GM12878 (cell line): ENCODE results near the gene DCAF11. TPM values are rescaled to one million over a fixed set of nuclear protein-coding genes. Genes with fewer than 3 reads are reported as not detected.

Source experiments
- ATAC-seq: fragments of 200-7000 bp; cut with Tn5 transposase; 3 replicates; pipeline ENCODE4 v1.9.1; 2020; ENCODE audit warnings: mild to moderate bottlenecking, moderate library complexity
- BruUV-seq: library from RNA; stranded (reverse); fragments of 400-500 nt; replicated peaks from 2 replicates; lab custom pipeline; 2021; lab: Mats Ljungman, UMichigan
- CTCF ChIA-PET: fragments of 300-600 bp; sonication (Branson Sonifier 250); formaldehyde crosslinking; extraction: SDS; loops from one replicate; lab custom pipeline; 2021; ENCODE audit warnings: inconsistent platforms; lab: Yijun Ruan, JAX
- POLR2A ChIA-PET: fragments of 350-600 bp; formaldehyde crosslinking; extraction: SDS; loops from one replicate; lab custom pipeline; 2021; ENCODE audit warnings: inconsistent platforms; lab: Charles Lee
- RAD21 ChIA-PET: fragments of 300-600 bp; sonication (Branson Sonifier 250); formaldehyde crosslinking; loops from one replicate; lab custom pipeline; 2023; ENCODE audit warnings: antibody characterized with exemption; ENCODE audit not compliant: unreplicated experiment; lab: Charles Lee
- SMC1A ChIA-PET: fragments of 300-600 bp; sonication (Branson Sonifier 250); formaldehyde crosslinking; loops from one replicate; lab custom pipeline; 2023; ENCODE audit not compliant: unreplicated experiment, uncharacterized antibody; lab: Charles Lee
- DNase-seq: peaks from one replicate; pipeline ENCODE4 v3.0.0-alpha.2; 2011; ENCODE audit warnings: low read depth, low spot score
- FAIRE-seq: peaks from 3 replicates; lab custom pipeline; 2011; peaks lifted over from hg19 to GRCh38; lab: Jason Lieb, UNC
- H2AFZ ChIP-seq: 2 replicates; pipeline ENCODE4 v1.6.0; 2011; ENCODE audit warnings: low read depth, low read length, control low read depth; ENCODE audit not compliant: control insufficient read depth
- H3K27ac ChIP-seq: 2 replicates; pipeline ENCODE4 v1.5.1; 2011; ENCODE audit warnings: control low read depth; ENCODE audit not compliant: control insufficient read depth, insufficient read depth
- H3K27me3 ChIP-seq, 2 experiments: replicated peaks in 1 of 2; 2 replicates each; pipeline versions ENCODE4 v1.6.0 to v1.6.1; 2011; ENCODE audit warnings: low read length in 1 of 2; ENCODE audit not compliant: control insufficient read depth in 2 of 2, insufficient read depth in 2 of 2
- H3K36me3 ChIP-seq, 2 experiments: 2 replicates each; pipeline ENCODE4 v1.5.1; 2011; ENCODE audit warnings: low read length in 1 of 2; ENCODE audit not compliant: control insufficient read depth in 2 of 2, insufficient read depth in 2 of 2
- H3K4me1 ChIP-seq: 2 replicates; pipeline ENCODE4 v1.6.1; 2011; ENCODE audit warnings: mild to moderate bottlenecking, low read length, moderate library complexity, mixed read lengths; ENCODE audit not compliant: control insufficient read depth, insufficient read depth
- H3K4me2 ChIP-seq: 2 replicates; pipeline ENCODE4 v1.6.0; 2011; ENCODE audit warnings: control low read depth; ENCODE audit not compliant: control insufficient read depth, insufficient read depth
- H3K4me3 ChIP-seq: fragments of 200-600 bp; sonication (generic); 2 replicates; pipeline ENCODE4 v1.5.1; 2016
- H3K79me2 ChIP-seq: 2 replicates; pipeline ENCODE4 v1.6.0; 2011; ENCODE audit warnings: low read length; ENCODE audit not compliant: control insufficient read depth, insufficient read depth
- H3K9ac ChIP-seq: 2 replicates; pipeline ENCODE4 v1.8.0; 2011; ENCODE audit warnings: low read length, control low read depth, mixed read lengths; ENCODE audit not compliant: control insufficient read depth, insufficient read depth
- H3K9me3 ChIP-seq: replicated peaks from 3 replicates; pipeline ENCODE4 v1.5.1; 2011; ENCODE audit warnings: mild to moderate bottlenecking, low read length; ENCODE audit not compliant: control insufficient read depth, insufficient read depth
- H4K20me1 ChIP-seq: 2 replicates; pipeline ENCODE4 v1.6.0; 2011; ENCODE audit not compliant: control insufficient read depth, insufficient read depth
- ASH2L ChIP-seq: fragments of 300-600, 200-600 bp; sonication (generic); IDR thresholded peaks from 2 replicates; pipeline ENCODE4 v1.6.1; 2017; ENCODE audit warnings: low read depth, mild to moderate bottlenecking, borderline replicate concordance
- BHLHE40 ChIP-seq, 2 experiments: fragments of 450-650 bp in 1 of 2; IDR thresholded peaks; 2 replicates each; pipeline ENCODE4 v1.6.1; 2011 to 2017; ENCODE audit warnings: low read depth in 2 of 2, borderline replicate concordance in 1 of 2, improper control_type of control experiment in 1 of 2, low read length in 1 of 2, mild to moderate bottlenecking in 1 of 2
- BRCA1 ChIP-seq: IDR thresholded peaks from 2 replicates; pipeline ENCODE4 v1.6.1; 2011; ENCODE audit warnings: low read depth, low read length, improper control_type of control experiment
- CHD1 ChIP-seq: IDR thresholded peaks from 2 replicates; pipeline ENCODE4 v1.6.1; 2012; ENCODE audit warnings: low read depth, low read length, improper control_type of control experiment
- CREB1 ChIP-seq: IDR thresholded peaks from 2 replicates; pipeline ENCODE4 v1.6.1; 2012; ENCODE audit warnings: low read depth, mild to moderate bottlenecking, inconsistent platforms
- EGR1 ChIP-seq, 2 experiments: IDR thresholded peaks; 1 replicate in 1 of 2; 2 replicates in 1 of 2; pipeline ENCODE4 v1.6.1; 2011 to 2012; ENCODE audit warnings: low read depth in 2 of 2, low read length in 2 of 2, borderline replicate concordance in 1 of 2, mild to moderate bottlenecking in 1 of 2, moderate library complexity in 1 of 2
- HCFC1 ChIP-seq: fragments of 150-350 bp; IDR thresholded peaks from 2 replicates; pipeline ENCODE4 v1.6.1; 2014; ENCODE audit warnings: low read length
- IRF4 ChIP-seq: IDR thresholded peaks from 2 replicates; pipeline ENCODE4 v1.6.1; 2011; ENCODE audit warnings: low read depth, low read length
- KDM1A ChIP-seq: fragments of 200-600 bp; sonication (generic); IDR thresholded peaks from 2 replicates; pipeline ENCODE4 v1.6.1; 2016; ENCODE audit warnings: borderline replicate concordance
- LARP7 ChIP-seq: fragments of 450-650 bp; IDR thresholded peaks from 2 replicates; pipeline ENCODE4 v1.6.1; 2017; ENCODE audit warnings: mild to moderate bottlenecking
- MXI1 ChIP-seq: fragments of 150-350 bp; IDR thresholded peaks from 2 replicates; pipeline ENCODE4 v1.6.1; 2011; ENCODE audit warnings: low read depth, mild to moderate bottlenecking, inconsistent platforms, low read length, improper control_type of control experiment
- NBN ChIP-seq: fragments of 450-650 bp; IDR thresholded peaks from 2 replicates; pipeline ENCODE4 v1.6.1; 2016
- NFIC ChIP-seq: IDR thresholded peaks from 2 replicates; pipeline ENCODE4 v1.6.1; 2012; ENCODE audit warnings: low read depth, mild to moderate bottlenecking, inconsistent platforms, low read length, moderate library complexity
- POLR2A ChIP-seq: IDR thresholded peaks from 2 replicates; pipeline ENCODE4 v1.6.1; 2011; ENCODE audit warnings: low read depth, mild to moderate bottlenecking, low read length
- POLR2AphosphoS5 ChIP-seq: IDR thresholded peaks from 2 replicates; pipeline ENCODE4 v1.6.1; 2011; ENCODE audit warnings: mild to moderate bottlenecking, low read length, inconsistent platforms
- RAD51 ChIP-seq: fragments of 450-650 bp; IDR thresholded peaks from 2 replicates; pipeline ENCODE4 v1.6.1; 2016; ENCODE audit warnings: moderate library complexity, mild to moderate bottlenecking, inconsistent platforms
- SMAD5 ChIP-seq: IDR thresholded peaks from 2 replicates; pipeline ENCODE4 v1.6.1; 2016; ENCODE audit warnings: antibody characterized with exemption, low read depth
- SMARCA5 ChIP-seq: fragments of 450-650 bp; IDR thresholded peaks from 2 replicates; pipeline ENCODE4 v1.6.1; 2017; ENCODE audit warnings: mild to moderate bottlenecking
- SP1 ChIP-seq: IDR thresholded peaks from one replicate; pipeline ENCODE4 v1.6.1; 2011; ENCODE audit warnings: low read depth, low read length
- SRF ChIP-seq, 2 experiments: IDR thresholded peaks; 2 replicates each; pipeline ENCODE4 v1.6.1; 2011; ENCODE audit warnings: low read depth in 2 of 2, low read length in 2 of 2, mild to moderate bottlenecking in 1 of 2, moderate library complexity in 1 of 2
- STAT1 ChIP-seq: fragments of 450-650 bp; conservative IDR thresholded peaks from 2 replicates; pipeline ENCODE4 v1.6.1; 2014; ENCODE audit warnings: antibody characterized with exemption, mild to moderate bottlenecking
- TAF1 ChIP-seq: IDR thresholded peaks from 2 replicates; pipeline ENCODE4 v1.6.1; 2011; ENCODE audit warnings: mild to moderate bottlenecking, low read depth, low read length, borderline replicate concordance
- TBL1XR1 ChIP-seq: IDR thresholded peaks from 2 replicates; pipeline ENCODE4 v1.6.1; 2012; ENCODE audit warnings: low read depth, low read length, improper control_type of control experiment
- TCF12 ChIP-seq: IDR thresholded peaks from 2 replicates; pipeline ENCODE4 v1.6.1; 2011; ENCODE audit warnings: low read depth, mild to moderate bottlenecking, low read length
- WRNIP1 ChIP-seq: IDR thresholded peaks from 2 replicates; pipeline ENCODE4 v1.6.1; 2011; ENCODE audit warnings: low read depth, low read length, improper control_type of control experiment, borderline replicate concordance
- ZBED1 ChIP-seq: IDR thresholded peaks from 2 replicates; pipeline ENCODE4 v1.6.1; 2016; ENCODE audit warnings: borderline replicate concordance
- ZZZ3 ChIP-seq: IDR thresholded peaks from 2 replicates; pipeline ENCODE4 v1.6.1; 2011; ENCODE audit warnings: low read depth; ENCODE audit not compliant: control insufficient read depth, insufficient read length
- WGBS: methylation state at CpG from one replicate; pipeline ENCODE4 v1.1.6; 2016; ENCODE audit warnings: low lambda C conversion rate; ENCODE audit not compliant: insufficient replicate concordance, insufficient coverage; ENCODE audit errors: missing lambda C conversion rate; 5-methylcytosine and 5-hydroxymethylcytosine counted together
- in situ Hi-C: fragments of 300-500 bp; cut with MboI; formaldehyde crosslinking; loops from 9 replicates; pipeline ENCODE4 v1.14.3; 2018; ENCODE audit warnings: mixed read lengths
- intact Hi-C: fragments of 100-400 bp; cut with micrococcal nuclease; formaldehyde crosslinking; loops from one replicate; pipeline ENCODE4 v1.14.2; 2022; ENCODE audit not compliant: unreplicated experiment
- polyA plus RNA-seq, 11 experiments: library from polyadenylated mRNA; depleted of rRNA in 4 of 11; unstranded in 6 of 11; stranded (reverse) in 5 of 11; fragments of >200 nt; fragmentation: Nextera tagmentation in 4 of 11; fragmentation: Illumina TruSeq in 1 of 11; extraction: Ambion mirVana in 4 of 11; extraction: Trizol in 1 of 11; gene quantifications; 1 replicate in 1 of 11; 2 replicates in 10 of 11; pipeline versions ENCODE4 v1.2.1 to v1.2.3, GENCODE V29; 2011 to 2016; ENCODE audit warnings: inconsistent platforms in 2 of 11, missing spikeins in 2 of 11, low read depth in 1 of 11
- total RNA-seq, 4 experiments: library from RNA; depleted of rRNA in 3 of 4; stranded (reverse); fragments of >200 nt in 3 of 4; fragmentation: Illumina TruSeq in 1 of 4; extraction: Trizol in 1 of 4; gene quantifications; 2 replicates each; pipeline versions ENCODE4 v1.2.1 to v1.2.3, GENCODE V29; 2013 to 2021

DCAF11 gene
- total and polyA plus RNA-seq, 10 of the 15 experiments (the other 5 are each of a cell fraction or from before 2014, with no cell fraction given), result 13.4 to 91.2 (median 68.7) TPM

- TF ChIP-seq KDM1A, result no peak
- TF ChIP-seq WRNIP1, result no peak
- no peak for TF ChIP-seq RAD51
- TF ChIP-seq SMAD5, result 0 out of 2 replicates have a peak, but pooled peaks have one; percentile 0
- TF ChIP-seq TBL1XR1, result no peak
- TF ChIP-seq SRF (IDR thresholded peaks at IDR 0.05; ENCODE audit: low read depth in 2 of 2, low read length in 2 of 2), result no peak
- TF ChIP-seq ZBED1, result no peak
- TF ChIP-seq, all 136 proteins: peak for 5
These were observed 20.9 kb downstream of the DCAF11 start (continued) for GRCh38 chr14:24135584-24135833.

- Histone ChIP-seq H3K4me1 (peaks cover 40% of the 10 kb centered on the region), H3K9me3 (no peaks in the 10 kb centered on the region), H4K20me1 (no peaks in the 10 kb centered on the region), H2AFZ (peak within 1 kb of the TSS; percentile 83), H3K4me2 (peak within 1 kb of the TSS; percentile 82), H3K36me3 (peaks cover 8 to 12% of the 10 kb centered on the region in 2 experiments; a peak in 3 of 4 replicates), H3K27me3 (no peaks in the 10 kb centered on the region), H3K4me3 (peak within 1 kb of the TSS; percentile 99), H3K9ac (peak within 1 kb of the TSS; percentile 96), H3K79me2 (peaks cover 52% of the 10 kb centered on the region), H3K27ac (peak within 1 kb of the TSS; percentile 95)
- ChIA-PET RAD21 (interaction anchor here (1.0 to 6.8 kb wide), 14 partner anchors 8 to 110 kb away, joined by 3 to 69 read pairs (median 8); partner anchors contain the start of genes DCAF11, IRF9, MDP1 and NRL), SMC1A (interaction anchor here (0.6 to 7.7 kb wide), 7 partner anchors 10 to 107 kb away, joined by 3 to 70 read pairs (median 18); partner anchors contain the start of genes DCAF11, IRF9, NRL and PSME2), CTCF (interaction anchor here (0.7 to 4.9 kb wide), 11 partner anchors 8 to 171 kb away, joined by 3 to 39 read pairs (median 4); partner anchors contain the start of genes DCAF11, IRF9, NRL and PSME2), POLR2A (interaction anchor here (0.6 to 11.6 kb wide), 17 partner anchors 8 to 135 kb away, joined by 3 to 276 read pairs (median 6); partner anchors contain the start of genes DCAF11, IPO4, IRF9 and NRL)
- peak; percentile 52 for FAIRE-seq
- under 1% methylated on average over 48 of the region's 75 CpGs for WGBS
- intact Hi-C loops, result no loop called here
- in situ Hi-C loops, result no loop called here
- DNase-seq, result peak; percentile 75
- no TSS peak for BruUV-seq
- peak; percentile 94 for ATAC-seq
- TF ChIP-seq TBL1XR1, result no peak
- no peak for TF ChIP-seq CREB1
- peak; percentile 86 for TF ChIP-seq POLR2A
- TF ChIP-seq TCF12, result no peak
- peak; percentile 88; the same call in 1 of the 2 replicates for TF ChIP-seq ASH2L
- peak; percentile 35; the same call in 1 of the 2 replicates for TF ChIP-seq BRCA1
- TF ChIP-seq SMARCA5, result peak; percentile 88
- TF ChIP-seq IRF4, result no peak
- TF ChIP-seq POLR2AphosphoS5, result peak; percentile 65; the same call in 1 of the 2 replicates
- no peak for TF ChIP-seq KDM1A
- peak; percentile 63; the same call in 1 of the 2 replicates for TF ChIP-seq TAF1
- TF ChIP-seq HCFC1, result 0 out of 2 replicates have a peak, but pooled peaks have one; percentile 17
- peak; percentile 90; the same call in 1 of the 2 replicates for TF ChIP-seq STAT1
- peak; percentile 54 for TF ChIP-seq SP1
- peak; percentile 84 for TF ChIP-seq MXI1
- TF ChIP-seq NBN, result 0 out of 2 replicates have a peak, but pooled peaks have one; percentile 14
- TF ChIP-seq EGR1 (IDR thresholded peaks at IDR 0.05; ENCODE audit: borderline replicate concordance in 1 of 2, low read depth in 2 of 2, low read length in 2 of 2), result 0 out of 3 replicates have a peak, but pooled peaks of 1 of the 2 experiments have one; percentile 27
- TF ChIP-seq ZZZ3, result no peak
- no peak for TF ChIP-seq NFIC
- TF ChIP-seq LARP7, result peak; percentile 90
- TF ChIP-seq CHD1, result no peak
- peak; percentile 6 to 51; a peak in 2 of 4 replicates for TF ChIP-seq BHLHE40 (IDR thresholded peaks at IDR 0.05; ENCODE audit: borderline replicate concordance in 1 of 2, low read depth in 2 of 2, low read length in 1 of 2)
These were observed 21.5 kb downstream of the DCAF11 start, which contains the start of gene PSME1 for GRCh38 chr14:24135834-24136683. Gene PSME1, plus strand, starts transcription at chr14:24136194. Its CDS starts 69 bp downstream, at chr14:24136263.
